Adrenal gland (tissue), 12 donors: Measurements from ENCODE around the gene GALNTL6. TPM values are rescaled to one million over a fixed set of nuclear protein-coding genes. Genes with fewer than 3 reads are reported as not detected.

Source experiments
- DNase-seq, 7 donors: peaks; one replicate each; pipeline ENCODE4 v3.0.0-alpha.2; 2019 to 2020
- H3K27ac ChIP-seq, 5 donors: fragments of 200-600 bp; sonication (generic) in 4 of 5; 1 replicate in 3 of 5; 2 replicates in 2 of 5; pipeline versions ENCODE4 v1.5.1 to v1.8.0; 2016 to 2020; ENCODE audit warnings: mild to moderate bottlenecking in 1 of 5
- H3K27me3 ChIP-seq: fragments of 200-600 bp; 2 replicates; pipeline ENCODE4 v1.8.0; 2021
- H3K36me3 ChIP-seq, 2 donors: fragments of 200-600 bp; replicated peaks in 1 of 2; 1 replicate in 1 of 2; 2 replicates in 1 of 2; pipeline versions ENCODE4 v1.5.1 to v1.8.0; 2018 to 2022
- H3K4me1 ChIP-seq, 2 donors: fragments of 200-600 bp; replicated peaks in 1 of 2; 1 replicate in 1 of 2; 2 replicates in 1 of 2; pipeline versions ENCODE4 v1.5.1 to v1.8.0; 2018 to 2021
- H3K4me3 ChIP-seq, 4 donors: fragments of 200-600 bp; sonication (generic) in 3 of 4; one replicate each; pipeline ENCODE4 v1.5.1; 2016 to 2018
- H3K9me3 ChIP-seq, 3 donors: fragments of 200-600 bp; sonication (generic) in 1 of 3; replicated peaks in 1 of 3; 1 replicate in 2 of 3; 2 replicates in 1 of 3; pipeline versions ENCODE4 v1.5.1 to v1.8.0; 2016 to 2021
- CTCF ChIP-seq, 6 experiments: fragments of 450-650 bp in 4 of 6; fragments of 200-600 bp in 2 of 6; sonication (generic) in 1 of 6; IDR thresholded peaks; 1 replicate in 5 of 6; 2 replicates in 1 of 6; pipeline versions ENCODE4 v1.5.1 to v1.8.0; 2016 to 2021; ENCODE audit warnings: antibody characterized with exemption in 6 of 6, mild to moderate bottlenecking in 2 of 6, moderate library complexity in 1 of 6
- POLR2A ChIP-seq, 2 donors: fragments of 450-650 bp; IDR thresholded peaks; one replicate each; pipeline ENCODE4 v1.6.1; 2017; ENCODE audit warnings: antibody characterized with exemption in 2 of 2, mild to moderate bottlenecking in 2 of 2, moderate library complexity in 1 of 2
- WGBS, 4 donors: extraction: QIAGEN DNeasy Blood & Tissue Kit in 2 of 4; methylation state at CpG; one replicate each; pipeline versions ENCODE4 v1.1.5 to v1.1.7; 2013 to 2017; 5-methylcytosine and 5-hydroxymethylcytosine counted together
- intact Hi-C, 2 donors: fragments of 100-400 bp; cut with DNase I; formaldehyde crosslinking; loops; one replicate each; pipeline versions ENCODE4 v1.14.1 to v1.15.0; 2022 to 2023
- polyA plus RNA-seq, 3 donors: library from polyadenylated mRNA; stranded (reverse); fragments of 200-250 nt in 2 of 3; fragments of 350-450 nt in 1 of 3; fragmentation: Illumina TruSeq in 1 of 3; extraction: RNeasy Lipid Tissue Mini Kit (QIAGEN cat#74804) in 1 of 3; gene quantifications; one replicate each; pipeline ENCODE4 v1.2.3, GENCODE V29; 2013 to 2014
- total RNA-seq, 9 donors: library from RNA; depleted of rRNA in 4 of 9; stranded (reverse); fragments of >200 nt in 4 of 9; fragments of 120-200 nt in 1 of 9; fragmentation: NEBNext Ultra II Directional in 1 of 9; extraction: Animal tissue kit (Norgen Biotek cat#: 25700) in 1 of 9; gene quantifications; one replicate each; pipeline versions ENCODE4 v1.1.0 to v1.2.4, GENCODE V29; 2013 to 2023
- donor health status: healthy with polysubstance abuse.
- donor health status: Bipolar disorder and iron deficiency.
- donor health status: DM: yes; HTN: yes; CAD: no.
- donor health status: DM: no; HTN: no; CAD: no.
- donor health status: DM: no; HTN: no; CAD: no.
- donor health status: DM: yes; HTN: yes; CAD: no.

Gene GALNTL6
- total and polyA plus RNA-seq, 12 donors, result 0.10 to 0.96 (median 0.42) TPM; not detected in 1

- 85 to 93% (median 91%) methylated on average over 3 of the region's 3 CpGs for WGBS, 4 donors
- intact Hi-C loops, result loop anchor here in 1 of 2 donors (10.0 kb wide), 1 partner anchor 978 kb away; no protein-coding TSS in a partner anchor
- no peak overlapping the region for H3K27ac ChIP-seq
Observed at GRCh38 chr4:172822331-172822730, 1009.1 kb downstream of the GALNTL6 start.

GRCh38 chr4:172826346-172826745, 1013.1 kb downstream of the GALNTL6 start:
- H3K9me3 ChIP-seq, result no peaks in the 10 kb centered on the region
- no peak for DNase-seq
- H3K4me1 ChIP-seq, result no peaks in the 10 kb centered on the region
- H3K27me3 ChIP-seq, result no peaks in the 10 kb centered on the region
- no peaks in the 10 kb centered on the region for H3K36me3 ChIP-seq
- TF ChIP-seq POLR2A (IDR thresholded peaks at IDR 0.05) (no peak), CTCF (IDR thresholded peaks at IDR 0.05) (no peak)
- H3K27ac ChIP-seq, result no peak overlapping the region
- WGBS, 4 donors, result 67 to 79% (median 76%) methylated on average over 5 of the region's 5 CpGs
- H3K4me3 ChIP-seq, result no peak overlapping the region
- intact Hi-C loops, result loop anchor here in 1 of 2 donors (10.0 kb wide), 1 partner anchor 982 kb away; no protein-coding TSS in a partner anchor

More at GRCh38 chr4:172822331-172822730, 1009.1 kb downstream of the GALNTL6 start:
- H3K4me3 ChIP-seq, result no peak overlapping the region
- H3K4me1 ChIP-seq, result no peaks in the 10 kb centered on the region
- no peaks in the 10 kb centered on the region for H3K27me3 ChIP-seq
- DNase-seq, result no peak
- H3K9me3 ChIP-seq, result no peaks in the 10 kb centered on the region
- no peaks in the 10 kb centered on the region for H3K36me3 ChIP-seq
- TF ChIP-seq CTCF (IDR thresholded peaks at IDR 0.05), result no peak
- no peak for TF ChIP-seq POLR2A (IDR thresholded peaks at IDR 0.05)

GRCh38 chr4:172826861-172827260, 1013.7 kb downstream of the GALNTL6 start:
- no peak for DNase-seq
- Histone ChIP-seq H3K27me3 (no peaks in the 10 kb centered on the region), H3K4me1 (no peaks in the 10 kb centered on the region), H3K4me3 (no peak overlapping the region), H3K36me3 (no peaks in the 10 kb centered on the region), H3K9me3 (no peaks in the 10 kb centered on the region), H3K27ac (no peak overlapping the region)
- intact Hi-C loops, result loop anchor here in 1 of 2 donors (10.0 kb wide), 1 partner anchor 982 kb away; no protein-coding TSS in a partner anchor
- WGBS, 4 donors, result 88 to 89% (median 89%) methylated on average over 3 of the region's 3 CpGs
- no peak for TF ChIP-seq POLR2A (IDR thresholded peaks at IDR 0.05)

- WGBS, 4 donors, result 8 to 11% (median 10%) methylated on average over 5 of the region's 5 CpGs
- no peaks in the 10 kb centered on the region for H3K9me3 ChIP-seq
- no peak overlapping the region for H3K27ac ChIP-seq
- TF ChIP-seq CTCF (IDR thresholded peaks at IDR 0.05) (peak; percentile 29 to 67 (median 53)), POLR2A (IDR thresholded peaks at IDR 0.05) (no peak)
- H3K4me1 ChIP-seq, result no peaks in the 10 kb centered on the region
- H3K36me3 ChIP-seq, result no peaks in the 10 kb centered on the region
- intact Hi-C loops, result no loop called here
- no peak for DNase-seq
- H3K4me3 ChIP-seq, result no peak overlapping the region
- no peaks in the 10 kb centered on the region for H3K27me3 ChIP-seq
Observed at GRCh38 chr4:172830295-172830764, 1017.1 kb downstream of the GALNTL6 start.

GRCh38 chr4:172836661-172837060, 1023.5 kb downstream of the GALNTL6 start:
- no peak for DNase-seq
- Histone ChIP-seq H3K27me3 (no peaks in the 10 kb centered on the region), H3K9me3 (no peaks in the 10 kb centered on the region), H3K4me1 (no peaks in the 10 kb centered on the region), H3K27ac (no peak overlapping the region), H3K4me3 (no peak overlapping the region), H3K36me3 (no peaks in the 10 kb centered on the region)
- intact Hi-C loops, result no loop called here
- WGBS, 4 donors, result 77 to 84% (median 80%) methylated on average over 3 of the region's 3 CpGs
- TF ChIP-seq POLR2A (IDR thresholded peaks at IDR 0.05) (no peak), CTCF (IDR thresholded peaks at IDR 0.05) (no peak)
